HG02798 (cell line): ENCODE measurements around the gene SAMD8.

Source experiments
- ATAC-seq: cut with Tn5 transposase; IDR thresholded peaks from one replicate; pipeline ENCODE4 v1.9.1; 2021; ENCODE audit warnings: mild to moderate bottlenecking; ENCODE audit not compliant: unreplicated experiment, poor library complexity

SAMD8 gene

DNA sequence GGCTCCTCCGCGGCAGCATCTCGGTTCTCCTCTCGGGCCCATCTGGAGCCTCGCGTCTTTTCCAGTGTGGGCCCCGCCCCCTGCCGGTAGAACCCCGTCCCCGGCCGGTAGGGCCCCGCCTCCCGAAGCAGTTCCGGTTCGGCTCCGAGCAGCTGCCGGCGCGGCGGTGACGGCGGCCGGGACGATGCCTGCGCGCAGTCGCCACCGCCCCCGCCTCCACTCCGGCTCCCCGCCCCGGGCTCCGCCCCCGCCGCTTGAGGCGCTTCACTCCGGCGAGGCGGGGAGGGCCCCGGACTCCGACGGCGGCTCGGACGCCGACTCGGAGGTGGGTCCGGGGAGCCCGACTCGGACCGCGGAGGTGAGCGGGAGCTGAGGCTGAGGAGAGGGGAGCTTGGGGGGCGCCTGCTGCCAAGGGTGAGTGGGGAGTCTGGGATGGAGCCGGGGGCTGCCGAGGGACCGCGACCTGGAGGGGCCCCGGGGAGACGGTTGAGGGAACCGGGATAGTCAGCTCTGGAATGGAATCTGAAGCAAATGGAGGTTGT lies at the start of gene SAMD8:
SAMD8 (plus strand) TSS at position 292 of the 542 bp plus-strand sequence. CDS start 38,873 bp downstream, outside the sequence.
- ATAC-seq = peak; percentile 88

- ATAC-seq = no peak
These were observed 49.5 kb upstream of the SAMD8 start for GRCh38 chr10:75061709-75062505.

- no peak for ATAC-seq
These were observed 48.8 kb upstream of the SAMD8 start for GRCh38 chr10:75062506-75063299.

- ATAC-seq = no peak
These were observed 47.8 kb upstream of the SAMD8 start for GRCh38 chr10:75063461-75064230.

GRCh38 chr10:75065076-75065475 lies 46.4 kb upstream of the SAMD8 start:
- ATAC-seq = no peak

- ATAC-seq = no peak
These were observed 45.2 kb upstream of the SAMD8 start for GRCh38 chr10:75066271-75066670.

GRCh38 chr10:75067272-75067671 lies 44.2 kb upstream of the SAMD8 start:
- ATAC-seq = no peak

GRCh38 chr10:75068523-75068922 lies 42.9 kb upstream of the SAMD8 start:
- no peak for ATAC-seq

GRCh38 chr10:75070476-75070875 lies 41.0 kb upstream of the SAMD8 start:
- ATAC-seq = no peak

GRCh38 chr10:75070961-75071428 lies 40.5 kb upstream of the SAMD8 start:
- no peak for ATAC-seq

- no peak for ATAC-seq
These were observed 39.7 kb upstream of the SAMD8 start for GRCh38 chr10:75071756-75072155.

DNA sequence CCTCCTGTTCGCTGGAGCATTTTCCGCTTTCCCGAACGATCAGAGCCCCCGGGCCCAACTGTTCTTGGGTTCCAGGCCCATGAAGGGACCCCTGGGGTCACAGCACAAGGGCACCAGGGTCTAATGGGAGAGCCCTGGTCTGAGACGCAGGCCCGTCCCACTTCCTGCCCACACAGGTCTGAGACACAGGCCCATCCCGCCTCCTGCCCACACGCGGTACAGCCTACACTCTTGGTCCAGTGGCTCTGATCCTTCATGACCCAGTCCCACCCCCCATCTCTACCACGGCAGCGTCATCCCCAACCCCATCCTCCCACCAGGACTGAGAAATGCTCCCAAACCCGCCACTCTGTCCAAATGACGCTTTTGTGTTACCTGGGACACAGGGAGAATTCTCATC lies 38.7 kb upstream of the SAMD8 start:
- ATAC-seq = no peak

DNA sequence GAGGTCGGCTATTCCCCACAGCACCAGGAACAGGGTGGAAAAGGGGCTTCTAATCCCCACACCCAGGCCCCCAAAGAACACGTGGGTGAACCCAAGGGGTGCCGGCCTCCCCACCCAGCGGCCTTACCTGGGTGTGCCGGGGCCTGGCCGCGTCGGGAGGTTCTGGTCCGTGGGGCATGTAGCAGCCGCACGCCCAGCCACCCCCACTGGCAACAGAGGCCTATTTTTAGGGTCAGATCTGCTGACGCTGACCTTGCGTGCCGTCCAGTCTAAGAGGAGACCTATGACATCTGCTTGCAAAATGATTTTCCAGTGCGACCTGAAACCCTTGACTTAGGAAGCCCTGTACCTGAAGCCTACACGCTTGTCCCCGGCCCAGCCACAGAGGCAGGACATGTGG lies 38.0 kb upstream of the SAMD8 start:
- ATAC-seq = no peak

DNA sequence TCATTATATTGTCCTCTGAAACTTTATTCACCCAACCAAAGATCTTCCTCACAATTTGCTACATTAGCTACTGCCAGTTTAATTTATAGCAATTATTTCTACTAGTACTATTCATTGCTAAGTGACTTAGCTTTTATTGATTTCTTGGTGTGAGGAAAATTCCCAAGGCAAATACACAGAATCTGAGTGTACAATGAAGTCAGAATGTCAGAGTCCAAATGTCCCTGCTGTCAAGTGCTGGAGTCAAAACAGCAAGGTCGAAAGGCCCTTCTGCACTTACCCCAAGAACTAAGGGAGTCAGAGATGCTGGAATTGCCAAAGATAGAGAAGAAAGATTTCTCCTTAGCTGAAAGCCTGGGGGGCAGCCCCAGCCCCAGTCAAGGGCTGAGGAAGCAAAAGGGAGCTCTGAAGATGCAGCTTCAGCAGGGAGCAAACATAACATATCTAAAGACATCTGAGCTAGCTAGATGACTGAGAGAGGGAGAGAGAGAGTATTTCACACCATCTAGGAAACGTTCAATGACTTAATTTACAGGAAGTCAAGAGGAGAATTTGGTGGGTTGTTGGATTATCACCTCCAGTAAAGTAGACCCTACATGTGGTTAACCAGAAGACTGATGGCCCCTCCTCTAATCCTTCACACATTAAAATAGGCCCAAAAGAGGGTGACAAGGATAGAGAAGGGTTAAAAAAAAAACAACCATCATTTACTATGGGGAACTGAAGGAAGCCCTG lies 36.6 kb upstream of the SAMD8 start:
- no peak for ATAC-seq

DNA sequence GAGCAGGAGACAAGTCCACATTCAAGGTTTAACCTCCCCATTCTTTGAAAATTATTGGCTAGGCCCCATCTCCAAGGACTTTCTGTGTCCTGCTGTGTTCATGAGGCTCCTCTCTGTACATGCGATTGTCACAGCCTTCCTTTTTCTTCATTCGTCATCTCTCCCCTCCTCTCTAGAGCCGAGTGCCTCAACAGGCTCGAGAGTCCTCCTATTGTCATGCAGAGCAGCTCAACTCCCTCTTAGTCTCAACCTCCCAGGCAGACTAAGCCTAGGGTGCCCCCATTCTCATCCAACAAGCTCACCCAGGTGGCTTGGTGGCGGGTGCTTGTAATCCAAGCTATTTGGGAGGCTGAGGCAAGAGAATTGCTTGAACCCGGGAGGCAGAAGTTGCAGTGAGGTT lies 35.1 kb upstream of the SAMD8 start:
- ATAC-seq = no peak

DNA sequence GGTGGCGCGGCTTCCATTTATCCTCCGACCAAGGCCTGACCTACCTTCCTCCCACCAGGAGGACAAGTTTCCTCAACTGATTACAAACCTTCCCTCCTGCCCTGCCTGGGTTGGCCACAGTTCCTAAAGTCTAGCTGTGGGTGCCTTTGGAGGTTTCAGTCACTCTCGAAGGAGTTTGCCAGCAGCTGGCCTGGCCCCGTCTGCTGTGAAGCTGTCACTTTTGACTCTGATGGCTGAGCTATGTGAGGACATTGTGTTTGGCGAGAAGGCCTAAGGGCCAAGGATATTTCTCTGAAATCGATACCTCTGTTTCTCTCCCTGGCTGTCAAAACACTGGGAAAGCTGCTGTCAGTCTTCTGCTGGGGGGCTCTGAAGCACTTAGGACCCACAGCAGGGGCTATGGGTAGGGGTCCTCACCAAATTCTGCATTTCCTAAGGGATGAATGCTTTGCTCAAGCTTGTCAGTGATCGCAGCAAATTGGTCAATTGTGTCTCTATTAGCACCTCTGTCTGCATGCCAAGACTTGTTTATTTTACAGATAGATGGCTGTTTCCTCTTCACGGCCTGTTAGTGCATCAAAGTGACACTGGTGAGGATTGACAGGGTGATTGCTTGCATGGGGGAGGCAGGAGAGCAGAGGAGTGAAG lies 31.9 kb upstream of the SAMD8 start:
- ATAC-seq = no peak

- ATAC-seq = no peak
These were observed 30.9 kb upstream of the SAMD8 start for GRCh38 chr10:75080554-75080953.

DNA sequence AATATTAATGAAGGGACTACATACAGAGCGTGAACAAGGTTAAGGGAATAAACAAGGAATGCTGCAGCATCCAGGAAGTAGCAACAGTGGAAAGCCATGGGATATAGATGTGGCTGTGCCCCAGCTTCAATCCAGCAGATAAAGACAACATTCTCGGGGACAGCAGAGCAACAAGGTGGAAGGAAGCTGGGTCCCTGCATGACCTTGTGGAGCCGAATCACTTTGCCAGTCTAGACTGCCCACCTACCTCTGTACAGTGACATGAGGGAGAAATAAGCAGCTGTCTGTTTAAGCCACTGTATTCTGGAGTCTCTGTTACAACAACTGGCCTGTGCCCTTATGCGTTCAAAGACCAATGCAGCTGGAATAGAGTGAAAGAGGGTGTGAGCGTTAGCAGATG lies 30.1 kb upstream of the SAMD8 start:
- no peak for ATAC-seq
